Myocyte (in vitro differentiated cells): ENCODE data around the gene SSTR4. TPM values are rescaled to one million over a fixed set of nuclear protein-coding genes. Genes with fewer than 3 reads are reported as not detected.

Source experiments
- DNase-seq: peaks from one replicate; pipeline ENCODE4 v3.0.0-alpha.2; 2012; ENCODE audit warnings: low read depth
- total RNA-seq: library from RNA; depleted of rRNA; stranded (reverse); fragments of >200 nt; gene quantifications from 2 replicates; pipeline ENCODE4 v1.2.3, GENCODE V29; 2014

The SSTR4 gene
- total RNA-seq, 1 donor from 2014 or later = not detected

GRCh38 chr20:23085436-23086055 lies 50.4 kb downstream of the SSTR4 start:
- no peak for DNase-seq

DNA sequence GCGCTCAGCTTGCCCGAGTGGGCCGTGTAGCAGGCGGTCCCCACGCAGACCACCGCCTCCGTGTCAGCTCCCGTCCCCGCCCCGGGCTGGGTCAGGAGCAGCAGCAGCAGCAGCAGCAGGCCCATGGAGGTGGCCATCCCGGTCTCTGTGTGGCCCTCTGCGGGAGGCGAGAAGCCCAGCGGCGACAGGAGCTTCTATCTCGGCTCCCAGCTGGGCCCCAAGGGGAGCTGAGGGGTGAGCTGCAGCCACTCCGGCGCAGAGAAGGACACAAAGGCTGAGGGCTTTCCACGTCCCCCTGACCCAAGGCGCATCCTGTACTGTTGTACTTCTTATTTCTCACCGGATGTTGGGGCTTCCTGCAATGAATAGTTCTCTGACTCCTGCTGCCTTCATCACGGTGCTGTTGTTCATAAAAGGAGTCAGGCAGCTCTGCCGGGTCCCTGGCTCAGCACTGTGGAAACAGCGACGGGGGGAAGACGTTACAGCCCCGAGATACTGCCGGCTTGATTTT lies 51.0 kb downstream of the SSTR4 start, which contains the start of gene CD93:
CD93 (minus strand) TSS at position 269 of the 511 bp plus-strand sequence; CDS start at position 137, 132 bp downstream.
- DNase-seq = no peak

- DNase-seq = no peak
These were observed 51.9 kb downstream of the SSTR4 start for GRCh38 chr20:23086931-23087411.

GRCh38 chr20:23087587-23088251 lies 52.6 kb downstream of the SSTR4 start:
- DNase-seq = no peak

Other genes starting within 250 kb of the SSTR4 start
- 14.2 and 17.9 TPM in 2 replicates for gene THBD, start 14.4 kb downstream of the SSTR4 start, total RNA-seq
- not detected in 2 replicates for gene CD93, start 51.0 kb downstream of the SSTR4 start, total RNA-seq